ENCODE measurements around the gene ULK4.
"Not testable (repeated sequence)": the region's sequence is repeated elsewhere in the genome, so short reads cannot be mapped to it uniquely, and the experiment has no call there.

ULK4 gene

DNA sequence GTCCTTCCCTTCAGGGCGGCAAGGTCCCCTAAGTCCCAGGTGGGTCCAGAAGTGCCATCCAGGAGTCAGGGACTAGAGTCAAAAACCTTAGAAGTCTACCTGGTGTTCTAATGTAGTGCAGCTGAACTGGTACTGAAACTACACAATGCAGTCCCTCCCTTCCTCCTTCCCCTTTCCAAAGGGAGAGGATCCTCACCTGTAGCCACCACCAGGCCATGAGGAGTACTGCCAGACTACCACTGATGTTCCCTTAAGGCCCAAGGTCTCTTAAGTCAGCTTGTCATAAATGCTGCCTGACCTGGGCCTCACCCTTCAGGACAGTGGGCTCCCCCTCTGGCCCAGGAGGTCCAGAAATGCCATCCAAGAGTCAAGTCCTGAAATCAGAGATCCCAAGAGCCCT, 98.9 kb downstream of the ULK4 start:
- DNase-seq: no peak

DNA sequence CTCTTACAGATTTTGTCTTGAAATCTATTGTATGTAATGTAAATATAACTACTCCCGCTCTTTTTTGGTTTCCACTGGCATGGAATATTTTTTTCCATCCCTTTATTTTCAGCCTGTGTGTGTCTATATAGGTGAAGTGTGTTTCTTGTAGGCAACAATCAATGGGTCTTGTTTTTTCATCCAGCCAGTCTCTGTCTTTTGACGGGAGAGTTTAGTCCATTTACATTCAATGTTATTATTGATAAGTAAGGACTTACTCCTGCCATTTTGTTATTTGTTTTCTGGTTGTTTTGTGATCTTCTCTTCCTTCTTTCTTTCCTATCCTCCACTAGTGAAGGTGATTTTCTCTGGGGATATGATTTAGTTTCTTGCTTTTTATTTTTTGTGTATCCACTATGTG, 101.4 kb downstream of the ULK4 start:
- DNase-seq: not testable (repeated sequence)

DNA sequence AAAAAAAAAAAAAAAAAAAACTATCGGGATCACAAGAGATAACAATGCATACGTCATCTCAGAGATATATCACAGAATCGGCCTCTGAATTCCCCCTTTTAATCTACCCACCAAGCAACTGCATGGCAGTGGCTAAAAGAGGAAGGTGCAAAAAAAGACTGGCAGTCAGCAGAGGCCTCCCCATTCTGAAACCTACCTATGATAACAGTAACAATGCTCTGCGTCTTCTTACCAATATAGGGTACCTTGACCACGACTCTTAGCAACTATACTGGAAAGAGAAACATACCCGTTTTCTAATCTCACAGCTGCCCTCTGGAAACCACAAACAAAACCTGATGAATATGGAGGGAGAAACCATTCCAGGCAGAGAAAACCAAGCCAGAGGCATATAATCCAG, 106.9 kb downstream of the ULK4 start:
- DNase-seq: no peak

DNA sequence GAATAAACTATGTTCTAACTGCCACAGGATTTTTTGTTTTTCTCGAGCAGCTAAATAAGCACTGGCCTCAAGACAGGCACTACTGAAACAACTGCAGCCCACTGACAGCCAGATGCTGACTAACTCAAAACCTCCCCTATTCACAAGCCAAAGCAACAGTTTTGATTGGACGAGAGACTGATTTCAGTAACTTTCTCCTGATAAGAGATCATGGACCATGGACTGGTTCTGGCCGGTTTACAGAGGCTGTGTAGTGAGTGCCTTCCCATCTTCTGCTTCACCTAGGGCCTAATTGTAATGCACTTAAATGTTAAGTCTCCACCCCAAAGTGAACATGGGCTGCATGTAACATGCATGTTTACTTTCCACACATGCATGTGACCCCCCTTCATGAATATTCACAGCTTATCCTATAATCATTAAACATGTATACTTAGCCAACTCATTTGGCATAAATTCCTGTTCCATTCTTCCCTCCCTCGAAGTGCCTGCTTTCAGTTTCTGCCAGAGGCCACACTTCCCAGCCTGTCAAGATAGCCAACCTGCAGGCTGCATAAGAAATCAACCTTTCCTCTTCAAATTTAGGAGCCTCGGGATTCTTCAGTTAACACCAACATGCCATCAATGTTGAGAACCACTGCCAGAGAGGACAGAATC, 108.2 kb downstream of the ULK4 start:
- DNase-seq: no peak

DNA sequence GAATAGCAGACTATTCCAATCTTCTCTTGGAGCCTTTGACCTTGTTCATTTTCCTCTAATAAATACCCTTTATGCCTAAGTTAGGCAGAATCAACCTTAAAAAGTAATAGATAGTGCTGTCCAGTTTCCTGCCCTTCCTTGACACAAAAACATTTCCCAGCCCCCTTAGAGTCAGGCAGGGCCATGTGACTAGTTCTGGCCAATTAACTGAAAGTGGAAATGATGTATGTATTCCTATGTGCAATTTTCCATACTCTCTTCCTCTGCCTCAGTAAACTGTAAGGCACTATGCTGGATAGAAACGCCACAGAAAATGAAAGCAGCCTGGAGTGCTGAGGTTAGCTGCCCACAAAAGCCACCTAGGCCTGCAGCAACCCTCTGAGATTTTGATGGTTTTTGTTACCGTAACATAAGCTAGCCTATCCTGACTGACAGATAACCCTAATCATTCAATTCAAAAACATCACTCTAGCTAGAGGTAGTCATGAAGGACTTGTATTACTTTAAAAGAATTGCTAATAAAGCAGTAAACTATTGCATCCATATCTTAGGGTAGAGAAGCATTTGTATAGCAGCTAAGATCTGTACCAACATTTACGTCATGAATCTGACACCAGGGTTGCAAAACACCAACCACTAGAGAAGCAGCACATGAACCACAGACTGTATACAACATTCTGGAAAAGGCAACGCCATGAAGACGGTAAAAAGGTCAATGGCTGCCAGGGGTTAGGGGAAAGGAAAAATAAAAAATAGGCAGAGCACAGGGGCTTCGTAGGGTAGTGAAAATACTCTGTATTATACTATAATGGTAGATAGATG, 112.9 kb downstream of the ULK4 start:
- DNase-seq: no peak

DNA sequence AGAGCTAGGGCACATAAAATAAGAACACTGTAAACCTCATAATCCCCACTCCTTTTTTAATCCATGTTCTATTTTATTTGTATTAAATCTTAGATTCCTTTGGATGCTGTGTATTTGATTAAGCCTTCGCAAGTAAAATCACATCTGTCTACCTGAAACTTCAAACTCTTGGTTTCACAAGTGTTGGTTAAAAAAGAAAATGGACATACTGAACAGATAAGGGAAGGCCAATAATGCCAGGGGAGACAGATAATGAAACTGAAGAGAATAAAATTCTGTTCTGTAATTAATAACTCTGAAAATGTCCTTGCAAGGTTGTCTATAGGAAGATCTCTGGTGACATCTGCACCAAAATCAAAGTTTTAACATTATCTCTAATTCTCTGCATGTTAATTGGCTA, 114.2 kb downstream of the ULK4 start:
- no peak for DNase-seq

DNA sequence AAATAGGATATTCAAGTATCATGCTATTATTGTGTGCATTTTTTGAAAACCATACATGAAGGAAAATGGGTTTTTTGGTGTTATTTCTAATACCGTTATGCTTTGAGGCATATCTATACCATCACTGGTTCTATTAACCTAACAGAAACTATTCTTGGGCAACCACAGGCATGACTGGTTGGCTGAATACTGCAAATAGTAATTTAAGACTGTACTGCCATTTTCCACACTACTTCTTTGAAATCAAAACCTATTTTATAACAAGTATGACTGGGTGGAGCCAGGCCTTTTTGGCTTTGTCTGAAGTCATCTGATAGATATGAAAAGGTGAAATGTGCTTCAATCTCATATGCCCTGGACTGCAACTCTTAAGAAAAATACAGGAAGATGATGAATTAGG, 115.1 kb downstream of the ULK4 start:
- DNase-seq: no peak

DNA sequence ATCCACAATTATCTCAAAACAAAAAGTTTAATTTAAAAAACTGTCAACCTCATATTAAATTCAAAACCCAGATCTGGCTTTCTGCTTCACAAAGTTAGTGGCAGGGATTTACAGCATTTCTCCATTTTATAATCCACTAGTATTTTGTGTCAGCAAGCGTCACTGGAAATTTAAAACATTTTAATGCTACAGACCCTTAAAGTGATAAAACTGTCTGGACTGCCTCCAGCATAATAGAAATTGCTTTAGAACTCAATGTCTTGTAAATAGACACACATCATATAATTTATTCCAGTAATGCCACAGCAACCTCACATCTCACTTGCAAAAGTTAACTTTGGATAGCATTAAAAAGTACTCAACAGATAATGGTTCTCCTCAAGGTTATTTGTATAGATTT, 116.1 kb downstream of the ULK4 start:
- no peak for DNase-seq

DNA sequence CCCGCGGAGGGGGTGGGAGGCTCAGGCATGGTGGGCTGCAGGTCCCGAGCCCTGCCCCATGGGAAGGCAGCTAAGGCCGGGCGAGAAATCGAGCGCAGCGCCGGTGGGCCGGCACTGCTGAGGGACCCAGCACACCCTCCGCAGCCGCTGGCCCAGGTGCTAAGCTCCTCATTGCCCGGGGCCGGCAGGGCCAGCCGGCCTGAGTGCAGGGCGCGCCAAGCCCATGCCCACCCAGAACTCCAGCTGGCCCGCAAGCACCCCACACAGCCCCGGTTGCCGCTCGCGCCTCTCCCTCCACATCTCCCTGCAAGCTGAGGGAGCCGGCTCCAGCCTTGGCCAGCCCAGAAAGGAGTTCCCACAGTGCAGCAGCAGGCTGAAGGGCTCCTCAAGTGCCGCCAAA, 117.6 kb downstream of the ULK4 start:
- not testable (repeated sequence) for DNase-seq

DNA sequence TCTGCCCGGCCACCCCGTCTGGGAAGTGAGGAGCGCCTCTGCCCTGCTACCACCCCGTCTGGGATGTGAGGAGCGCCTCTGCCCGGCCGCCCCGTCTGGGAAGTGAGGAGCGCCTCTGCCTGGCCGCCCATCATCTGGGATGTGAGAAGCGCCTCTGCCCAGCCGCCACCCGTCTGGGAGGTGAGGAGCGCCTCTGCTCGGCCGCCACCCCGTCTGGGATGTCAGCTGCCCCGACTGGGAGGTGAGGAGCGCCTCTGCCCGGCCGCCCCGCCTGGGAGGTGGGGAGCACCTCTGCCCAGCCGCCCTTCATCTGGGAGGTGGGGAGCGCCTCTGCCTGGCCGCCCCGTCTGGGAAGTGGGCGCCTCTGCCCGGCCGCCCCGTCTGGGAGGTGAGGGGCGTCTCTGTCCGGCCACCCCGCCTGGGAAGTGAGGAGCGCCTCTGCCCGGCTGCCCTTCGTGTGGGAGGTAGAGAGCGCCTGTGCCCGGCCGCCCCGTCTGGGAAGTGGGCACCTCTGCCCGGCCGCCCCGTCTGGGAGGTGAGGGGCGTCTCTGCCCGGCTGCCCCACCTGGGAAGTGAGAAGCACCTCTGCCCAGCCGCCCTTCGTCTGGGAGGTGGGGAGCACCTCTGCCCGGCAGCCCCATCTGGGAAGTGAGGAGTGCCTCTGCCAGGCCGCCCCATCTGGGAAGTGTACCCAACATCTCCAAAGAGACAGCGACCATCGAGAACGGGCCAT, 120.8 kb downstream of the ULK4 start:
- DNase-seq: not testable (repeated sequence)

DNA sequence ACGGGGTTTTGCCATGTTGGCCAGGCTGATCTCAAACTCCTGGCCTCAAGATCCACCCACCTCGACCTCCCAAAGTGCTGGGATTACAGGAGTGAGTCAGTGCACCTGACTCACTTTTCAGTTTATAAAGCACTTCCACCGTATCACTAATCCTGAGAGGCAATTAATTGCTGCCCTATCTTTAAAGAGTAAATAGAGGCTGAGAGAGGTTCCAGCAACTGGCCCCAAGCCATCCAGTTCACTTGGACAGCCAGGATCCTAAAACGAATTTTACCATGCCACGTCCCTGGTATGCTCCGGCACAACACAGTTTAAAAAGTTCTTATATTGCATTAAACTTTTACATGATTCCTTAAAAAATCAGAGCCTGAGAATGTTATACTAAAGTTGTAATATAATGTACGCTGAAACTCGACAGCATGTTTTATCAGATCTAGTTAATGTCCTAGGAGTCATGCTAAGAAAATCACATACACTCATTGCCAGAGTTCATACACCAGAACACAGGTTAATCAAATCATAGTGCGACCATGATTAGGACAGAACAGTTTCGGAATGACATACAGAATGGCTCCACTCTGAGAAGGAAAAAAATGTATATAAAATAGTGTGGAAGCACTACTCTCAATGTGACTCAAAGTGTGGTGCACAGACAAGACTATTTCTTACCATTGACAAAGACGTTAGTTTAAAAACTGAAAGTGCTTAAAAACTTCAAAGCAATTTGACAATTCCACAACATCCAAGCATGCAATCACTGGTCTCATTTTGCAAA, 125.4 kb downstream of the ULK4 start:
- DNase-seq: no peak

DNA sequence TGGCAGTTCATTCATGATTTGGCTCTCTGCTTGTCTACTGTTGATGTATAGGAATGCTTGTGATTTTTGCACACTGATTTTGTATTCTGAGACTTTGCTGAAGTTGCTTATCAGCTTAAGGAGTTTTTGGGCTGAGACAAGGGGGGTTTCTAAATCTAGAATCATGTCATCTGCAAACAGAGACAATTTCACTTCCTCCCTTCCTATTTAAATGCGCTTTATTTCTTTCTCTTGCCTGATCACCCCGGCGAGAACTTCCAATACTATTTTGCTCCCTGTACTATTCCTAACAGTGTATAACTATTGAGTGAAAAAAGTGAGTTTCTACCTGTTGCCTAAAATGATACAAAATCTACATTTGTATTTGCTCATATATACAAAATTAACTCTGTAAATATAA, 128.3 kb downstream of the ULK4 start:
- no peak for DNase-seq

DNA sequence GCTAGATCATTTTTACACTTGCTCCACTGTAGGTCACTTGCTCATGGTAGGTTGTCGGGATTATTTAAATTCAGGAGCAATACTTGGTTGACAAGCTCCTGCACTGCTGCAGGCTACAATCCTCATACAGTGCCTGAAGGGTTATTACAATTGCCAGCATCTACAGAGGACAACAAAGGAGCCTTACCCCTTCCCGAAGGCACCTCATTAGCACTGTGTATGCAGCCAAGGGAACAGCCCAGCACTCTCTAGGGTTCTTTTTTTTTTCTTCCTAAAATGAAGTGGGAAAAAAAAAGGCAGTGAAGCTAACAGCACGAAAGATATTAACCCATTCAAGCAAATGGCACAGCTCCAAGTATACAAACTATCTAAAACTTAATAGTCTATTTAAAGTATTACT, 142.7 kb downstream of the ULK4 start:
- no peak for DNase-seq

DNA sequence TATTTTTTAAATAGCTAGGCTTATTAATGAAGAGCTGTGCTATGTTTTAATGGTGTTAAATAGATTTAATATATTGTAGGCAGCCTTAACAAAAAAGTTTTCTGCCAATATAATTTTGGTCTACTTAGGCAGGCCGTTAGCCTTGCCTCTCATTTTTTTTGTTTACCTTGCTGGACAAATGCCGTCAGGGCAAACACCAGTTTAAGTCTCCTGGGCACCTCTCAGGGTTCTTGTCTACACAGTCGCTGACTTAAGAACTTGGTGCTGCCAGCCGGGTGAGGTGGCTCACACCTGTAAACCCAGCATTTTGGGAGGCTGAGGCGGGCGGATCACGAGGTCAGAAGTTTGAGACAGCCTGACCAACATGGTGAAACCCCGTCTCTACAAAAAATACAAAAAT, 153.3 kb downstream of the ULK4 start:
- DNase-seq: no peak

DNA sequence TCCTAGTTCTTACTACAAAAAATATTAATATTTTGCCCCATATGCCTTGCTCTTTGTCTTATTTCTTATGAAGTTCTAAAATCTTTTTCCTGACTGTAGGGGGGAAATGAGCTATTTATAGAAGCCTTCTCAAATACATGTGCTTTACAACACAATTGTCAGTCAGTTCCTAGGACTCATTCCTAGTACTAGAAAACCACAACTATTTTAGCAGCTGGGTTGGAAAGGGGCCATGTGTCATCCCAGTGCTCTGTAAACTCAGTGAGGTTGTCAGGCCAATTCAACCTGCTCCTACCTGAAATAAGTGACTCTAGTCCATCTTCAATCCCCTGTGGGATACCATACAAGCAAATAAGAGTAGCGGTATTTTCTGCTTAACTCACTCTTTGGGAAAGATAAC, 153.8 kb downstream of the ULK4 start:
- DNase-seq: no peak

DNA sequence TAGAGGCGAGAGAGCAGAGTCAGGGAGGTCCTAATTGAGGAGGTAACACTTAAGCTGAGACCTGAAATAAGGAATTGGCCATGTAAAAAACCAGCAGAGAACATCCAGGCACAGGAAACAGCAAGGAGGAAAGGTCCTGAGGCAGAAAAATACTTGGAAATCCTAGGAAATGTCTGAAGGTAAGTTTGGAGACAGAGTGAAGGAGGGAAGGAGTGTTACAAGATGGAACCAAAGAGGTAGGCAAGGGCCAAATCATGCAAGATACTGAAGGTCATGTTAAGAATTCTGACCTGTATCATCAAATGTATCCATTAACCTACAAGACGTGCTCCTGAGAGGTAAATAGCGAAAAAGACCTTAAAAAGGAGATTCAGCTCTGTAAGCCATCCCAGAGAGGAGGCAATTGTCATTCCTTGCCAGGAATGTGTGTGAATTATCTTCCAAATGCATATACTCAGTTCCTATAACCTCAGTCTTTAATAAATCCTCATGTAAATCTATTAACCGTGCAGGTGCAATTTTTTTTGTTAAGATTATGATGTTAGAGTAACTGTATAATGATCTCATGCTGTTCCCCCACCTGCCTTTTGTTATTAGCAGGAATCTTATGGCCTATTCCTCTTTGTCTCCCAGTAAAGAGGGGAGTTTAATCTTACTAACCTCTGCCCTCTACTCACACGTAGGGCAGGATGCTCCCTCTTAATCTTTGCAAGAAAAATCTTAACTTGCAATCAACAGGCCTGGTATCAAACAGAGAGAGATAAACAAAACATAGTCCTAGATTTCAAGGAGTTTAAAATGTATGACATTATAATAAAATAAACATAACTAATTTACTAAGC, 166.9 kb downstream of the ULK4 start:
- no peak for DNase-seq

DNA sequence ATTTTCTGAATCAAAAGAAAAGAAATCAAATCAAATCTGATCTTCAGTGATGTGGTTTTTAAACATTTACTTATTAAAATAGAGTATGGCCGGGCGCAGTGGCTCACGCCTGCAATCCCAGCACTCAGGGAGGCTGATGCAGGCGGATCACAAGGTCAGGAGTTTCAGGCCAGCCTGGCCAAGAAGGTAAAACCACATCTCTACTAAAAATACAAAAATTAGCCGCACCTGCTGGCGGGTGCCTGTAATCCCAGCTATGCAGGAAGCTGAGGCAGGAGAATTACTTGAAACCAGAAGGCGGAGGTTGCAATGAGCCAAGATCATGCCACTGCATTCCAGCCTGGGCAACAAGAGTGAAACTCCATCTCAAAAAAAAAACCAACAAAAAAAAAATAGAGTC, 169.1 kb downstream of the ULK4 start:
- DNase-seq: no peak

DNA sequence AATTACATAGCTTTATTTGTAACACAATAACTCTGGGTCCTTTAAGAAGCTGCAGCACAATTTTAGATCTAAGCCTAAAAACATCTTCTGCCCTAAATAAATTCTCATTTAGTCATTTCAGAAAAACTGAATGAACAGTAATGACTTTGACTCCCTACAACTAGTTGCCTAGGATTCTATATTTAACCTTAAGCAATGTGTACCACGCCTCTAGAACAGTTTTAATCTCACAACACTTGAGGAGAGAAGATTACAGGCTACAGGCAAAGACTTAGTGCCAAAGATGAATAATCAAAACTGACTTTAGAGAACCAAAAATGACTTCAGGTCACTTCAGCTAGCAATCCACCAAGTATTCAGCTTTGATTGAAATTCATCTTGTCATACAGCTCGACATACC, 192.8 kb downstream of the ULK4 start:
- no peak for DNase-seq

DNA sequence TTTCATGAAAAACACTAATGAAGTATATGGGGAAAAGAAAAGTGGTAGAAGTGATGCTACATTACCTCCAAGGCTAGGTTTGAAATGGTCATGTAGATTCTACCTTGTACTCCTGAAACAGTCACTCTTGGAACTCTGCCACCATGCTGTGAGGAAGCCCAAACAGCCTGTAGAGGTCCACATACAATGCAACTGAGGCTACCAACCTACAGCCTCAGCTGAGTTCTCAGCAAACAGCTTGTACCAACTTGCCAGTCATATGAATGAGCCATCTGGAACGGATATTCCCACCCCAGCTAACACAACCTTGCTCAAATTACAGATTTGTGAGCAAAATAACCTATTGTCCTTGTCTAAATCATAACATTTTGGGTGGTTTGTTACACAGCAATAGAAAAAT, 193.5 kb downstream of the ULK4 start:
- DNase-seq: no peak

DNA sequence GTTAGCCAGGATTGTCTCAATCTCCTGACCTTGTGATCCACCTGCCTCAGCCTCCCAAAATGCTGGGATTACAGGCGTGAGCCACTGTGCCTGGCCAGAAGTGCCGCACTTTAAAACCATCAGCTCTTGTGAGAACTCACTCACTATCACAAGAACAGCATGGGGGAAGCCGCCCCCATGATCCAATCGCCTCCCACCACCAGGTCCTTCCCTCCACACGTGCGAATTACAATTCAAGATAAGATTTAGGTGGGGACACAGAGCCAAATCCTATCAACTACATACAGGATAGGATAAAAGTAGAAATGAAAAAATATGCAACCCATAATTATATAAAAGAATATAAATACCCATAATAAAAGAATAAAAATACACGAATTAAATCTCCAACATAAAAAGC, 199.0 kb downstream of the ULK4 start:
- not testable (repeated sequence) for DNase-seq

DNA sequence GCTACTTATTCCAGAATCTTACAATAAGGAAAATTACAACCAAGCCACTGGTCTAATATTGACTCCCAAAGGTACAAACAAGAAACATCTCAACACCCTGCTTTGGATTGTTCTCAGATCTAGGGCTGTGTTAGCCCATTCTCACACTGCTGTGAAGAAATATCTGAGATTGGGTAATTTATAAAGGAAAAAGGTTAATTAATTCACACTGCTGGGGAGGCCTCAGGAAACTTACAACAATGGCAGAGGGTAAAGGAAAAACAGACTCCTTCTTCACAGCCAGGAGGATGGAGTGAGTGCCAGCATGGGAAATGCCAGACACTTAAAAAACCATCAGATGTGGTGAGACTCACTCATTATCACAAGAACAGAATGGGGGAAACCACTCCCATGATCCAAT, 208.3 kb downstream of the ULK4 start:
- no peak for DNase-seq

DNA sequence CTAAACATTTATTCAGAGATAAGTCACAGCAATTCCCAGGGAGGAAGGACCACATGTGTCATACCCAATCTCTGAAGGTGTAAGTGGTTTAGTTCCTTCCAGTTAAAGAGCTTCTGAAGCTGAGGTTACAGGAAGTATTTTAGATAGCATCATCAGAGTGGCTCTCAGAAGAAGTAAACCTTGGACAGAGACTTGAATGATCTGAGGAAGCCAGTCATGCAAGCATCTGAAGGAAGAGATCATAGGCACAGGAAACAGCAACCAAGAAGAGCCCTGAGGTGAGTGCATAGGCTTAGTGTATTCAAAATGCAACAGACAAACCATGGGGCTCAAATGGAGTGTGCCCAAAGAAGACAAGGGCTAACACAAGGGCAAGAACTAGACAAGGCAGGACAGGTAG, 210.3 kb downstream of the ULK4 start:
- DNase-seq: no peak
